ENCODE measurements around the gene HJV.
"Not testable (repeated sequence)": the region's sequence is repeated elsewhere in the genome, so short reads cannot be mapped to it uniquely, and the experiment has no call there.

The HJV gene

GRCh38 chr1:146021622-146022402, at the start of gene HJV:
Gene HJV, minus strand, starts transcription at chr1:146021735. Its CDS starts 1,504 bp downstream, at chr1:146020231.
- no peak for DNase-seq (ENCODE audit: low read depth, low spot score)

DNA sequence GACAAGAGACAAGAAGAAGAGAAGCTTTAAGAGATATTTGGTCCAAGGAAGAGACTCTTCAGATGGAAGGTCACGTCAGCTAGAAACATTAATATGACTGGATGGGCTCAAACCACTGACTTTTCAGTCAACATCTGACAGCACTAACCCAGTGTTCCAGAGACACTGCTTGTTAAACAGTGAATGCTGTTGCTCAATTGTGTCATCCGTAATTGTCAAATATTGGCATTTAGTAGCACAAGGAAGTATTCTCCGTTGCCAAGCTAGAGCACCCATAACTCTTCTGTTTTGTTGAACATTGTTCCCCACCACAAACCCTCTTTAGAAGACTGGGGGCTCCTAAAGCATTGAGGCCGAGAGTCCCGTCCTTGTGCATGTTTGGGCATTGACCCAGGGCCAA, 37.6 kb upstream of the HJV start:
- not testable (repeated sequence) for DNase-seq (ENCODE audit: low read depth, low spot score)

- DNase-seq (ENCODE audit: low read depth, low spot score), result peak; percentile 60
These were observed 30.5 kb upstream of the HJV start for GRCh38 chr1:146051852-146052676.

GRCh38 chr1:146051452-146051851, 29.9 kb upstream of the HJV start:
- DNase-seq (ENCODE audit: low read depth, low spot score), result no peak

DNA sequence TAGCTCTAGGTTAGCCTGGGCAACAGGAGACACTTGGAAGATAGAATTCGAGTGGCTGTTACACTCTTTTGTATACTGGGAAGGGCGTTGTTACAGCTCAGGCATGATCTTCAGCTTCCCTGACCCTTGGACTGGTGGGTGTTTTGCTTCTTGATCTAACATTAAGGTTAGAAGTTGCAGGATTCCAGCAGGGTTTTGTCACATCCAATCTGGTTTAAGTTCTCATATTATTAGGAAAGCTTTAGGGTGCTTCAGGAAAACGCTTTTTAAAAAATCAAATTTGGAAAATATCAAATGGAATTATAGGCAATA, 29.1 kb upstream of the HJV start:
- not testable (repeated sequence) for DNase-seq (ENCODE audit: low read depth, low spot score)

DNA sequence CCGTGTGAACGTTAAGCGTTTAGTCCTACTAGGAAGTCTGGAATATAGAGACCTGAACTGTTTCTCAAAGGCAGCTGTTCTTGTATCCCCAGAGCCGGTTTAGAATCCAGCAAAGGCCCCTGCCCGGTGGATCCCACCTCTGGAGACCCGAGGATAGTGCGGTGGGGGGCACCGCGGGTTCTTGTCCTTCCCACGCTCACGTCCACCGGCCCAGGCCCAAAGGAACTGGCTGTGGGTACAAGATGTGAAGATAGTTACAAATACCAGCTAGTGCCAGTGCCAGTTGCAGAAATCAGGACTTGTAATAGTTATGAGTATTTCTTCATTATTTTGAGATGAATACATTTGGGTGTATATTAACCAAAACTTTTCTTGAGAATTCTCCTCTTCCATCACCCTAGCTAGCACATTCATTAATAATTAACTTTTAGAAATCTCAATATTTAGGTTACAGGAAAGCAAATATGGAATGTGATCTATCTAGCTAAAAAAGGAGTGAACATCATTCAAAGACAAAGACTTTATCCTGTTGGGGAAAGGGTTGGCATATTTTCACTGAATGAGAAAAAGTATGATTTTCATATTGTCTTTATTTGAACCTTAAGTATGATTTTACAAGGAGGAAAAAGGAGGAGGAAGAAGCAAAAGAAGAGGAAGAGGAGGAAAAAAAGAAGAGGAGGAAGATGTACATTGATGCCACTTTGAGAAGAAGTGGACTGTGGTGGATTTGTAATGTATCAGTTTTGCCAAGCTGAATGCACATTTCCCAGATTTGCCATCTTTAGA, 28.5 kb upstream of the HJV start:
- not testable (repeated sequence) for DNase-seq (ENCODE audit: low read depth, low spot score)

DNA sequence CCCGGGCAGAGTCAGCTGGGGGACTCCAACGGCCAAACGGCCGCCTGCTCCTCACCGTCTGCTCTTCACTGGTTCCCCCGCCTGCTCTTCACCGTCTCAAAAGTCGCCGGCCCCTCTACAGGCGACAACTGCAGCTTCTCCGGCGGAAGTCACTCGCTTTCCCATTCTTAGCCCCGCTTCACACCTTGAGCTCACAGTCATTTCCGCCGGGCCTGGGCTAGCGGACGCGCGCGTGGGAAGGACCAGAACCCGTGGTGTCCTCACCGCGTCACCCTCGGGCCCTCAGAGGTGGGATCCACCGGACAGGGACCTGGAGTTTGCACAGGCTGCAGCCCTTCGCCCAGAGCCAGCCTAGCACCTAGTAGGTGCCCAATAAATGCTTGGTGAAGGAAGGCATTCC, 27.9 kb upstream of the HJV start:
- DNase-seq (ENCODE audit: low read depth, low spot score), result no peak

GRCh38 chr1:146048514-146049115, 27.1 kb upstream of the HJV start:
- not testable (repeated sequence) for DNase-seq (ENCODE audit: low read depth, low spot score)

DNA sequence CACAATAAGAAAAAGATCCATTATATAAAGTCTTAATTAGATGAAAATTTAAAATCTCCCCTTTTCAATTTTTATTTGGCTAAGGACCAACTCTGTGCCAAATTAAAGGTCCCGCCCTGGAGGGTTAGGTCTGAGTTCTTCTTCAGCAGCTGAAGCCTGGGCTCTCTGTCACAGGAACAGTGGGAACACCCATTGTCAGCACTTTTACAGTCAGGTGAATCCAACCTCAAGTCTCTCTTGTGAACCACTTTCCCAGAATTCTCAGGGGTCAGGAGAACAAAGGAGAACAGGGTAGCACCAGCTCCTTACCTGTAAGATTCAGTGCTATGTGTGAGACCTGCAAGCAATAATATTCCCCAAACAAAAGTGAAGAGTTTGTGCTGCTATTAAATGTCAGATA, 25.1 kb upstream of the HJV start:
- no peak for DNase-seq (ENCODE audit: low read depth, low spot score)

GRCh38 chr1:146039844-146040194, 18.3 kb upstream of the HJV start:
- no peak for DNase-seq (ENCODE audit: low read depth, low spot score)

DNA sequence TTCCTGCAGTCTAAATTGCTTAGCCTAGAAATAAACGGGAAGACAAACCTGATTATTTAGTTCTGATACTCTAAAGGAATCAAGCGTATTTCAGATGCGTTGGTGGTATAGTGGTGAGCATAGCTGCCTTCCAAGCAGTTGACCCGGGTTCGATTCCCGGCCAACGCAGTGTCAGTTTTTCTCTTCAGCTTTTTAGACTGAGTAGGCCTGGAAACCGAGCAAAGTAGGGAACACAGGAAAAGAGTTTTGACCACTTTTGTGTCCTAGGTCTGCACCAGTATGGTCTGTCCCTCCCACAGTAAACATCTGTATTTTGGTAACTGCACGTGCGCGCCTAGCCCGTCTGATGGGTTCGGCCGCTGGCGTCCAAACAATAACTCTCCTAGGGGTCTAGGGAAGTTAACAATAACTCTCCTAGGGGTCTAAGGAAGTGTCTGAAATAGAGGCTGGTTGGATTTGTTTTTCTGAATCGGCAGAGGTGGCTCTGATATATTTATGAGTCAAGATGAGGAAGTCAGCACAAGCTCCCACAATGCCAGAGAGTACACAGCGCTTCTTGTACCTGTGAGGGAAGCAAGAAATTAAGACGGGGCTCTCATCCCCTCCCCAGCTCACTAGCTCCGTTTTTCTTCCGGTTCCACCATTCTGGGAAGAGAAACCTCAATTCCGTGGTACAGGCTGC, 15.6 kb upstream of the HJV start:
- peak; percentile 47 for DNase-seq (ENCODE audit: low read depth, low spot score)

- DNase-seq (ENCODE audit: low read depth, low spot score), result no peak
These were observed 14.9 kb upstream of the HJV start for GRCh38 chr1:146036241-146036964.

GRCh38 chr1:146035048-146035423, 13.5 kb upstream of the HJV start:
- no peak for DNase-seq (ENCODE audit: low read depth, low spot score)

GRCh38 chr1:146032631-146033219, 11.2 kb upstream of the HJV start:
- no peak for DNase-seq (ENCODE audit: low read depth, low spot score)

DNA sequence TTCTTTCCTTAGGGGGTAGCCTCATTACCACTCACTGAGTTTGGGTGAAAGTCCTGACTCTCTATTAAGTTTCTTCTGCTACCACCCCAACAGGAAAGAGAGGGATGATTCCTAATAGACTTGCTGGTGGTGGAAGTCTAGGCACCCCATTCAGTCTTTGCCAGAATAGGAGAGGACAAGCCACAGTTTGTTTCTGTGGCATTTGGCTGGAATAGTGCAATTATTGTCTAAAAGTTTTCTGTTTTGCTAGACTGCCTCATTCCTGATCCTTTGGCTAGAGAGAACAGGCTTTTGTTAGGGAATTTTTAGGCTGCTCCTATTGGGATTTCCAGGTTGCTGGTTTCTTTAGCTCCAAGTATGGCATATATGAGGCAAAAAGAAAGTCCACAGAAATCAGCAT, 9.9 kb upstream of the HJV start:
- DNase-seq (ENCODE audit: low read depth, low spot score), result no peak

- DNase-seq (ENCODE audit: low read depth, low spot score), result no peak
These were observed 7.6 kb upstream of the HJV start for GRCh38 chr1:146029117-146029516.

- DNase-seq (ENCODE audit: low read depth, low spot score), result not testable (repeated sequence)
These were observed 5.1 kb upstream of the HJV start for GRCh38 chr1:146026650-146027049.

DNA sequence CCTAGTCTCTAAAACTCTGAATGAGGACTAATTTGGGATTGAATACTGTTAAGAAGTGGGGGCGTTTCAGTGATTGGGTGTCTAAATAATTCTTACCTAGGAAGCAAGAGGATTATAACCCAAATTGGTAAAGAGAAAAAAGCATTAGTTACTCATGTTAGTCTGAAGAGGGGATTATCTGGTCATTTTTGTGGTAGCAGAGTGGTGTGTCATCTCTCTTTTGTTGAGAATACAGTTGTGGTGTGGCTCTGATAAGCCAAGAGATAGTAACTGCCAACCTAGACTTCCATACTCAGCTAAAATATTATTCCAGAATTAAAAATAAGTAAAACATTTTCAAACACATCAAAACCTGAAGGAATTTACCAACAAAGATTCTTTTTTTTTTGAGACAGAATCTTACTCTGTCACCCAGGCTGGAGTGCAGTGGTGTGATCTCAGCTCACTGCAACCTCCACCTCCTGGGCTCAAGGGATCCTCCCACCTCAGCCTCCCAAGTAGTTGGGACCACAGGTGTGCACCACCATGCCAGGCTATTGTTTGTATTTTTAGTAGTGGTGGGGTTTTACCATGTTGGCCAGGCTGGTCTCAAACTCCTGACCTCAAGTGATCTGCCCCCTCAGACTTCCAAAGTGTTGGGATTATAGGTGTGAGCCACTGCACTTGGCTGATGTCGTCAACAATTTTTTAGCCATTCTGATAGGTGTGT, 4.4 kb upstream of the HJV start:
- DNase-seq (ENCODE audit: low read depth, low spot score), result not testable (repeated sequence)

GRCh38 chr1:146022403-146023127, 1.0 kb upstream of the HJV start:
- DNase-seq (ENCODE audit: low read depth, low spot score), result no peak

Data from activated CD4-positive, CD25-positive, alpha-beta regulatory T cell treated with anti-CD3 and anti-CD28 coated beads, Interleukin-2, amount 50 U/mL, for 16 hours (primary cell).